ENCODE results near the gene IGF1R. TPM values are rescaled to one million over a fixed set of nuclear protein-coding genes. Genes with fewer than 3 reads are reported as not detected.

IGF1R gene
- total RNA-seq, 4 donors from 2014 or later: 51.5 to 146 (median 89.6) TPM

DNA sequence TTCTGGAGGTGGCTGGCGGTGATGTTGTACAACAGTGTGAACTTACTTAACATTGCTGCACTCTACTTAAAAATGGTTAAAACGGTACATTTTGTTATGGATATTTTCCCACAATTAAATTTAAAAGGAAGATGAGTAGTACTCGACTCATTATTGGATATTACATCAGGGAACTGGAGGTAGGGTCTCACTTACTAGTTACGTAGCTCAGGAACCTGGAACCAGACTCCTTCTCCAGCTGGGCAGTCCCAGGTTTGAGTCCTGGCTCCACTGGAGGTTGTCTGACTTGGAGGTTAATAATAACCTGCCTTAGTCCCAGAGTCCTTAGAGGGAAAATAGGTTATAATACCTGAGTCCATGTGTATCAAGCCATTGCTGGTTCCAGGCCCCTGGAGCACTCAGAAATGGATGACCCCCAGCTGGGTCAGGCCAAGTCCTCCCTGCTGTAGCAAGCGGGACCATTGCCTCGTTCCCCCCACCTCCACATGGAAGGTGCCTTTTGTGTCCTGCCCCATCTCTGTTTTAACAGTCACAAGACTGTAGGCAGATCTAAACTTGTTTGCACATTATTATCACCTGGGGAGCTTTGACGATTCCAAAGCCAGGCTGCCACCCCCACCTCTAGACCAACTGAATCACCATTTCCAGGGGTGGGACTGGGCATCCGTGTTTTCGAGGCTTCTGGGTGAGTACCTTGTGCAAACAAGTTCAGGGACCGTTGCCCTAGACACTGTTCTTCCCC is 126.6 kb downstream of the IGF1R start:
- intact Hi-C loops (cut with DNase I): loop anchor here (5.0 kb wide), 1 partner anchor 128 kb away; the partner anchor contains the start of gene IGF1R
- Histone ChIP-seq H3K9me3 (no peaks in the 10 kb centered on the region), H3K27ac (peak overlapping the region; percentile 91 to 99 (median 92)), H3K4me1 (peaks cover 36 to 65% of the 10 kb centered on the region in 2 donors), H3K27me3 (no peaks in the 10 kb centered on the region), H3K36me3 (no peaks in the 10 kb centered on the region), H3K4me3 (replicated peaks in 1 of 3) (no peak overlapping the region)
- TF ChIP-seq, protein P1, sequence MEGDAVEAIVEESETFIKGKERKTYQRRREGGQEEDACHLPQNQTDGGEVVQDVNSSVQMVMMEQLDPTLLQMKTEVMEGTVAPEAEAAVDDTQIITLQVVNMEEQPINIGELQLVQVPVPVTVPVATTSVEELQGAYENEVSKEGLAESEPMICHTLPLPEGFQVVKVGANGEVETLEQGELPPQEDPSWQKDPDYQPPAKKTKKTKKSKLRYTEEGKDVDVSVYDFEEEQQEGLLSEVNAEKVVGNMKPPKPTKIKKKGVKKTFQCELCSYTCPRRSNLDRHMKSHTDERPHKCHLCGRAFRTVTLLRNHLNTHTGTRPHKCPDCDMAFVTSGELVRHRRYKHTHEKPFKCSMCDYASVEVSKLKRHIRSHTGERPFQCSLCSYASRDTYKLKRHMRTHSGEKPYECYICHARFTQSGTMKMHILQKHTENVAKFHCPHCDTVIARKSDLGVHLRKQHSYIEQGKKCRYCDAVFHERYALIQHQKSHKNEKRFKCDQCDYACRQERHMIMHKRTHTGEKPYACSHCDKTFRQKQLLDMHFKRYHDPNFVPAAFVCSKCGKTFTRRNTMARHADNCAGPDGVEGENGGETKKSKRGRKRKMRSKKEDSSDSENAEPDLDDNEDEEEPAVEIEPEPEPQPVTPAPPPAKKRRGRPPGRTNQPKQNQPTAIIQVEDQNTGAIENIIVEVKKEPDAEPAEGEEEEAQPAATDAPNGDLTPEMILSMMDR (IDR thresholded peaks at IDR 0.05): no peak
- TF ChIP-seq POLR2A (IDR thresholded peaks at IDR 0.05): no peak
- peak in 1 of 2 donors; percentile 43 for DNase-seq
- WGBS, 2 donors: 64 to 70% methylated on average over 10 of the region's 10 CpGs

DNA sequence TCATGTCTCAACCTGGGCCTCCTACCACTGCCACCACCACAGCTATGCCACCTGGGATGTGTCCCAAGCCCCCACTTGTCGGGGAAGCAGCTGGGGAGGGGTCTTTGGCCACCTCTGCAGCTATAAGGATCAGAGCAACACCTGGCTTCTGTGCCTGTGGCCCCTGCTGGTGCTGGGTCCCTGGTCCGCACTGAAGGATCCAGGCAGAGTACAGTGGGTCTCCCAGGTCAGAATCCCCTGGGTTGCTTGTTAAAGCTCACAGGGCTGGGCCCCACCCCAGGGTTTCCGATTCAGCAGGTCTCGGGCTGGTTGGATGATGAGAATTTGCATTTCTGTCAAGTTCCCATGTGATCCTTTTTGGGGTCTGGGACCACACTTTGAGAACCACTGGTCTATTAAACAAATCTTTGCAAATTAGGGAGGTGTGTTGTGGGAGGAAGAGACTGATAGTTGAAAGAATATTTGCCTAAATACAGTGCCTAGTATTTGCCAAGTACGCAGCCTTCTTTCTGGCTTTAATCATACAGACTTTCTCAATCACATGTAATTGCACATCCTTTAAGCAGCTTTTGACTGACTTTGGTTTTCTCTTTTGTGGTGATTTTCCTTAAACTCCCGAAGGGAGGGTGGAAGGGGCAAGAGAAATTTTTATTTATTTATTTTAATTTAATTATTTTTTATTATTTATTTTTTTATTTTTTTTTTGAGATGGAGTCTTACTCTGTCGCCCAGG is 127.3 kb downstream of the IGF1R start:
- intact Hi-C loops (cut with DNase I): loop anchor here (5.0 kb wide), 1 partner anchor 128 kb away; the partner anchor contains the start of gene IGF1R
- no peak for DNase-seq
- TF ChIP-seq POLR2A (IDR thresholded peaks at IDR 0.05): peak in 1 of 2 donors; percentile 4
- TF ChIP-seq, protein P1 (IDR thresholded peaks at IDR 0.05): no peak
- WGBS, 2 donors: 84 to 88% methylated on average over 5 to 7 of the region's 7 CpGs
- Histone ChIP-seq H3K36me3 (no peaks in the 10 kb centered on the region), H3K4me3 (replicated peaks in 1 of 3) (no peak overlapping the region), H3K9me3 (no peaks in the 10 kb centered on the region), H3K27ac (peak overlapping the region; percentile 91 to 99 (median 92)), H3K4me1 (peaks cover 36 to 66% of the 10 kb centered on the region in 2 donors), H3K27me3 (no peaks in the 10 kb centered on the region)

DNA sequence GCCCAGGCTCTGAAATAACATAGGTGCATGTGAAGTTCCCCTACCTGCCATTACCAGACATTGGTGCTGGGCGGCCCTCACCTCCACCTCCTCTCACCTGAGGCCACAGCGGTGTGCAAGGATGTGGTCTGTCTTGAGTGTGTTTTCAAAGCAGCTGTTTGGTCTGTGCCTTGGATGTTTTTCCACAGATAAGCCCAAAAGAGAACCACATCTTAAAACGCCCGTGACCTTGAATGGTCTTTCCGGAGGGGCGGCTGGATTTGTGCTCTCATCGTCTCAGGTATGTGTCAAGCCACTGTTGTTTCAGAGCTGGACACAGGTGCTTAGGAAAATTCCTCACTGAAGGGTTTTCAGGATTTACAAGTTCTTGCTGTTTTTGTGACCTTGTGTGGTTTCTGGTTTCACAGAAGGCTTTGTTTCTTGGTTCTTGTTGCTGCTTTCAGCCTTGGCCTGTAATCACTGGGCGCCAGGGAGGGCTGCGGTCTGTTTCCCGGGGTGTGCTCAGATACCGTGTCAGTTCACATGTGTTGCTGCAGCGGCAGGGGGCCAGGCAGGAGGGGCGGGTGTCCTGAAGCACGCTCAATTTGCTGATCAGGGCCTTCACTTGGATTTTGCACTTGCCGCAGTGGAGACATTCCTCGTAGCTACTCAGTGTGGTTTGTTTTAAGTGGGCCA is 128.4 kb downstream of the IGF1R start:
- H3K27me3 ChIP-seq: no peaks in the 10 kb centered on the region
- peaks cover 36 to 56% of the 10 kb centered on the region in 2 donors for H3K4me1 ChIP-seq
- 21 to 38% methylated on average over 15 to 16 of the region's 16 CpGs for WGBS, 2 donors
- H3K36me3 ChIP-seq: no peaks in the 10 kb centered on the region
- intact Hi-C loops (cut with DNase I): loop anchor here (5.0 kb wide), 1 partner anchor 129 kb away; the partner anchor contains the start of gene IGF1R
- DNase-seq: peak; percentile 98
- peak in 1 of 2 donors; percentile 63 for TF ChIP-seq POLR2A (IDR thresholded peaks at IDR 0.05)
- TF ChIP-seq, protein P1 (IDR thresholded peaks at IDR 0.05): peak in 2 of 6 experiments; percentile 23 to 28
- H3K27ac ChIP-seq: peak overlapping the region; percentile 91 to 99 (median 92)
- H3K9me3 ChIP-seq: no peaks in the 10 kb centered on the region
- H3K4me3 ChIP-seq (replicated peaks in 1 of 3): no peak overlapping the region

DNA sequence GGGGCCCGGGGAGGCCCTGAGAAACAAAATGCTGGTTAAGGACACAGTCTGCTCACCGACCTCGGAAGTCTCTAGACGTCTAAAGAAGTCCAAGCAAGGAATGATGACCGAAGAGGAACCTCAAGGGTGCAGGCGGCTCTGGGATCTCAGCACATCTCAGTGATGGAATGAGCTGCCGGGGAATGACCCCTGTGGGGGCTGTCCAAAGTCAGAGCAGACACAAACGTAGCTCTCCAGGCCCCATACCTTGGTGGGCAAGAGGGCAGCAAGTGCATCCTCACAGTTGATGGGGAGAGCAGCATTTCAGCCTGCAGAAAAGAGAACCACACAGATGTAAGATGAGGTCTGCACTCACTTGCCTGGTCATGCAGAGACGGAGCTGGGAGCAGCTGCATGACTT is 129.1 kb downstream of the IGF1R start:
- no peaks in the 10 kb centered on the region for H3K27me3 ChIP-seq
- H3K4me1 ChIP-seq: peaks cover 36 to 54% of the 10 kb centered on the region in 2 donors
- H3K36me3 ChIP-seq: no peaks in the 10 kb centered on the region
- peak in 1 of 2 donors; percentile 23 for DNase-seq
- no peaks in the 10 kb centered on the region for H3K9me3 ChIP-seq
- intact Hi-C loops (cut with DNase I): loop anchor here (5.0 kb wide), 1 partner anchor 130 kb away; the partner anchor contains the start of gene IGF1R
- no peak for TF ChIP-seq POLR2A (IDR thresholded peaks at IDR 0.05)
- TF ChIP-seq, protein P1 (IDR thresholded peaks at IDR 0.05): no peak
- no peak overlapping the region for H3K4me3 ChIP-seq (replicated peaks in 1 of 3)
- H3K27ac ChIP-seq: peak overlapping the region; percentile 90 to 92 (median 91)
- WGBS, 2 donors: 51 to 55% methylated on average over 9 of the region's 9 CpGs
